Smooth muscle cell (in vitro differentiated cells): ENCODE measurements around the gene AIF1. TPM values are rescaled to one million over a fixed set of nuclear protein-coding genes. Genes with fewer than 3 reads are reported as not detected.
A peak's percentile ranks its signal among the peaks of the same experiment; 100 is the strongest.

Source experiments
- DNase-seq: peaks from one replicate; lab custom pipeline; 2025; ENCODE audit not compliant: unreplicated experiment; lab: John Stamatoyannopoulos, UW
- H2AFZ ChIP-seq: fragments of 200-600 bp; sonication (generic); 2 replicates; pipeline ENCODE4 v1.6.0; 2016; ENCODE audit warnings: antibody characterized with exemption, low read depth, mild to moderate bottlenecking
- H3F3A ChIP-seq: fragments of 200-600 bp; sonication (generic); 2 replicates; pipeline ENCODE4 v1.6.0; 2017; ENCODE audit warnings: antibody characterized with exemption, low read depth
- H3K27ac ChIP-seq: fragments of 200-600 bp; sonication (generic); 2 replicates; pipeline ENCODE4 v1.5.1; 2016; ENCODE audit warnings: low read depth, mild to moderate bottlenecking
- H3K27me3 ChIP-seq: fragments of 200-600 bp; sonication (generic); 2 replicates; pipeline ENCODE4 v1.6.1; 2016; ENCODE audit warnings: low read depth, mild to moderate bottlenecking
- H3K36me3 ChIP-seq: fragments of 200-600 bp; sonication (generic); 2 replicates; pipeline ENCODE4 v1.5.1; 2016; ENCODE audit warnings: low read depth
- H3K4me1 ChIP-seq: fragments of 200-600 bp; sonication (generic); 2 replicates; pipeline ENCODE4 v1.5.1; 2016; ENCODE audit warnings: low read depth
- H3K4me2 ChIP-seq: fragments of 200-600 bp; sonication (generic); 2 replicates; pipeline ENCODE4 v1.6.0; 2016; ENCODE audit warnings: mild to moderate bottlenecking
- H3K4me3 ChIP-seq: fragments of 200-600 bp; sonication (generic); 2 replicates; pipeline ENCODE4 v1.5.1; 2016; ENCODE audit warnings: mild to moderate bottlenecking
- H3K79me2 ChIP-seq: fragments of 200-600 bp; sonication (generic); 2 replicates; pipeline ENCODE4 v1.6.0; 2016; ENCODE audit warnings: low read depth, mild to moderate bottlenecking
- H3K9ac ChIP-seq: fragments of 200-600 bp; sonication (generic); 2 replicates; pipeline ENCODE4 v1.6.0; 2016; ENCODE audit warnings: low read depth
- H3K9me3 ChIP-seq: fragments of 200-600 bp; sonication (generic); replicated peaks from 2 replicates; pipeline ENCODE4 v1.5.1; 2016; ENCODE audit warnings: low read depth
- H4K20me1 ChIP-seq: fragments of 200-600 bp; sonication (generic); 2 replicates; pipeline ENCODE4 v1.6.0; 2016; ENCODE audit warnings: low read depth
- WGBS: methylation state at CpG from one replicate; pipeline ENCODE4 v1.1.7; 2016; ENCODE audit warnings: low lambda C conversion rate; 5-methylcytosine and 5-hydroxymethylcytosine counted together
- polyA plus RNA-seq: library from polyadenylated mRNA; unstranded; fragments of >200 nt; fragmentation: Nextera tagmentation; extraction: Ambion mirVana; gene quantifications from 2 replicates; pipeline ENCODE4 v1.2.1, GENCODE V29; 2016
- total RNA-seq: library from RNA; depleted of rRNA; stranded (reverse); fragments of >200 nt; gene quantifications from 2 replicates; pipeline ENCODE4 v1.2.3, GENCODE V29; 2014
- TF ChIP-seq, protein P1 (sequence below): fragments of 200-600 bp; sonication (generic); IDR thresholded peaks from 2 replicates; pipeline ENCODE4 v1.5.1; 2017; ENCODE audit warnings: borderline replicate concordance, mild to moderate bottlenecking, antibody characterized with exemption; ENCODE audit not compliant: insufficient read depth, poor library complexity, severe bottlenecking

AIF1 gene
- total and polyA plus RNA-seq, 2 experiments from 2014 or later: not detected

DNA sequence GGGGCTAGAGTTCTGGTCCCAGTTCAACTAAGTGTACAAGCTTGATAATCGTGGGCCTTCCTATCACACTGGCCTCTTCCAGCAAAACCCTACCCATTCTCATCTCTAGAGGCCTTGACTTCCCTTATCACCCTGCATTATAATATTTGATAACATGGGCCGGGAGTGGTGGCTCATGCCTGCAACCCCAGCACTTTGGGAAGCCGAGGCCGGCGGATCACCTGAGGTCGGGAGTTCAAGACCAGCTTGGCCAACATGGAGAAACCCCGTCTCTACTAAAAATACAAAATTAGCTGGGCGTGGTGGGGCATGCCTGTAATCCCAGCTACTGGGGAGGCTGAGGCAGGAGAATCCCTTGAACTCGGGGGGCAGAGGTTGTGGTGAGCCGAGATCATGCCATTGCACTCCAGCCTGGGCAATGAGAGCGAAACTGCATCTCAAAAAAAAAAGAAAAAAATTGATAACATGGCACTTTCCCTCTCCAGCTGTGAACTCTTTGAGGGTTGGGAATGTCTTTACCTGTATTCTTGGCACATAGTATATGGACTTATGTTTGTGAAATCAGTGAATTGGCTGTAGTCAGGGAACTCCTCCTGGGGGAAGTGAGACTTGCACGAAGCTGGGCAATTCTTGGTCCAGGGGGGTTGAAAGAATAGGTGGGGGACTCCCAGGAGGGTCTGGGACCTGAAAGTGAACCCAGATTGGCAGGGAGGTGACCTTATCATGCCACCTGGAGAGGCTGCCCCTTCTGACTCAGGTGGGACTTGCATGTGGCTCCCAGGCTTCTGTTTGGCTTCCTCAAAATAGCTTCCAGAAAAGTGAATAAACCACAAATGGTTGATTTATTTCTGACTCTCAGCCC is 46.5 kb downstream of the AIF1 start:
- no peaks in the 10 kb centered on the region for H3K9me3 ChIP-seq
- H3K27me3 ChIP-seq: no peaks in the 10 kb centered on the region
- H3K4me3 ChIP-seq: peak overlapping the region; percentile 74
- peak overlapping the region; percentile 69 for H3K27ac ChIP-seq
- H3K4me2 ChIP-seq: peak overlapping the region; percentile 92
- 89% methylated on average over 12 of the region's 12 CpGs for WGBS
- H3K9ac ChIP-seq: peak overlapping the region; percentile 3
- peaks cover 27% of the 10 kb centered on the region for H3K4me1 ChIP-seq
- H3F3A ChIP-seq: peaks cover 12% of the 10 kb centered on the region
- TF ChIP-seq, protein P1, sequence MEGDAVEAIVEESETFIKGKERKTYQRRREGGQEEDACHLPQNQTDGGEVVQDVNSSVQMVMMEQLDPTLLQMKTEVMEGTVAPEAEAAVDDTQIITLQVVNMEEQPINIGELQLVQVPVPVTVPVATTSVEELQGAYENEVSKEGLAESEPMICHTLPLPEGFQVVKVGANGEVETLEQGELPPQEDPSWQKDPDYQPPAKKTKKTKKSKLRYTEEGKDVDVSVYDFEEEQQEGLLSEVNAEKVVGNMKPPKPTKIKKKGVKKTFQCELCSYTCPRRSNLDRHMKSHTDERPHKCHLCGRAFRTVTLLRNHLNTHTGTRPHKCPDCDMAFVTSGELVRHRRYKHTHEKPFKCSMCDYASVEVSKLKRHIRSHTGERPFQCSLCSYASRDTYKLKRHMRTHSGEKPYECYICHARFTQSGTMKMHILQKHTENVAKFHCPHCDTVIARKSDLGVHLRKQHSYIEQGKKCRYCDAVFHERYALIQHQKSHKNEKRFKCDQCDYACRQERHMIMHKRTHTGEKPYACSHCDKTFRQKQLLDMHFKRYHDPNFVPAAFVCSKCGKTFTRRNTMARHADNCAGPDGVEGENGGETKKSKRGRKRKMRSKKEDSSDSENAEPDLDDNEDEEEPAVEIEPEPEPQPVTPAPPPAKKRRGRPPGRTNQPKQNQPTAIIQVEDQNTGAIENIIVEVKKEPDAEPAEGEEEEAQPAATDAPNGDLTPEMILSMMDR: no peak
- H3K79me2 ChIP-seq: peaks cover 51% of the 10 kb centered on the region
- DNase-seq: no peak
- no peak overlapping the region for H2AFZ ChIP-seq
- H3K36me3 ChIP-seq: no peaks in the 10 kb centered on the region
- peaks cover 15% of the 10 kb centered on the region for H4K20me1 ChIP-seq

DNA sequence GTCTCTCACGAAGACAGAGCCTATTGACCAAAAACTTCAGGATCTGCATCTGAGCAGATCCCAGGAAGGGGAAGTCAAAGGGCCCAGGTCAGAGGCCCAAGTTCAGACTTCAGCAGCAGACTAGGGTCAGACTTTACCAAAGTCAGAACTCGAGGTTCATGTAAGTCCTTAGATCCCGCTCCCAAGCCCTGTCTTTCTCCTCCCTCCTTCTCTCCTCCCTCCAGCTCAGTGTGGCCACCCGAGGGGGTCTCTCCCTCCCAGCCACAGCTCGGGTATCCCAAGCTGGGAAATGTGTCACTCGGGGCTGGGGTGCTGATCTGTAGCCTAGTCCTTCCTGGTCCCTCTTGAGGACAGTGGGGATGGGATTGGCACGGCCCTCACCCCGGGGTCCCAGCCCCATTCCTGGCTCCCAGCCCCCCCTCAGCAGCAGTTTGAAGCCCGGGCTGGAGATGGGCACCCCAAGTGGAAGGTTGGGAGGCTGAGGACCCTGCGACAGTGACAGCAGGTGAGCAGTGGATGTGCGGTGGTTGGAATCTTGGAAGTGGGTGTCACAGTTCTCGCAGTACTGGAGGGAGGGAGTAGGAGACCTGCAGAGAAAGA is 47.2 kb downstream of the AIF1 start:
- TF ChIP-seq, protein P1: no peak
- no peak overlapping the region for H3K4me2 ChIP-seq
- H3K9ac ChIP-seq: no peak overlapping the region
- peaks cover 12% of the 10 kb centered on the region for H3F3A ChIP-seq
- H2AFZ ChIP-seq: no peak overlapping the region
- peak overlapping the region; percentile 25 for H3K27ac ChIP-seq
- H3K4me1 ChIP-seq: peaks cover 33% of the 10 kb centered on the region
- no peak for DNase-seq
- no peak overlapping the region for H3K4me3 ChIP-seq
- peaks cover 57% of the 10 kb centered on the region for H3K79me2 ChIP-seq
- H4K20me1 ChIP-seq: peaks cover 15% of the 10 kb centered on the region
- H3K36me3 ChIP-seq: no peaks in the 10 kb centered on the region
- H3K9me3 ChIP-seq: no peaks in the 10 kb centered on the region
- WGBS: 98% methylated on average over 12 of the region's 12 CpGs
- H3K27me3 ChIP-seq: no peaks in the 10 kb centered on the region

GRCh38 chr6:31663126-31663960 is 48.3 kb downstream of the AIF1 start:
- WGBS: 86% methylated on average over 7 of the region's 9 CpGs
- no peak for DNase-seq
- Histone ChIP-seq H3K4me2 (peak overlapping the region; percentile 93), H3K27me3 (no peaks in the 10 kb centered on the region), H3K27ac (peak overlapping the region; percentile 89), H3K79me2 (peaks cover 57% of the 10 kb centered on the region), H4K20me1 (peaks cover 11% of the 10 kb centered on the region), H3F3A (peaks cover 12% of the 10 kb centered on the region), H3K36me3 (no peaks in the 10 kb centered on the region), H3K9ac (no peak overlapping the region), H3K4me1 (peaks cover 32% of the 10 kb centered on the region), H2AFZ (no peak overlapping the region), H3K4me3 (peak overlapping the region; percentile 99), H3K9me3 (no peaks in the 10 kb centered on the region)
- TF ChIP-seq, protein P1: no peak
